Esophagus squamous epithelium (tissue), 5 donors: ENCODE data around the gene PDCD2. TPM values are rescaled to one million over a fixed set of nuclear protein-coding genes. Genes with fewer than 3 reads are reported as not detected.

Source experiments
- DNase-seq: peaks from one replicate; lab custom pipeline; 2025; lab: John Stamatoyannopoulos, UW
- H3K27ac ChIP-seq, 4 donors: fragments of 200-600 bp; sonication (generic); one replicate each; pipeline ENCODE4 v1.5.1; 2016 to 2019; ENCODE audit warnings: mild to moderate bottlenecking in 1 of 4
- H3K27me3 ChIP-seq, 4 donors: fragments of 200-600 bp; sonication (generic); 1 replicate in 3 of 4; 2 replicates in 1 of 4; pipeline versions ENCODE4 v1.5.1 to v1.6.0; 2017 to 2021; ENCODE audit warnings: antibody characterized with exemption in 1 of 4
- H3K36me3 ChIP-seq, 3 donors: fragments of 200-600 bp; sonication (generic); one replicate each; pipeline ENCODE4 v1.5.1; 2016 to 2019
- H3K4me1 ChIP-seq, 3 donors: fragments of 200-600 bp; sonication (generic); one replicate each; pipeline ENCODE4 v1.5.1; 2017 to 2019
- H3K4me3 ChIP-seq, 4 donors: fragments of 200-600 bp; sonication (generic); 1 replicate in 3 of 4; 2 replicates in 1 of 4; pipeline ENCODE4 v1.5.1; 2016 to 2019; ENCODE audit warnings: mild to moderate bottlenecking in 2 of 4, moderate library complexity in 1 of 4
- H3K9me3 ChIP-seq, 3 donors: fragments of 200-600 bp; sonication (generic); one replicate each; pipeline ENCODE4 v1.5.1; 2016 to 2019
- CTCF ChIP-seq, 6 experiments: fragments of 450-650 bp in 4 of 6; fragments of 200-600 bp in 2 of 6; sonication (generic) in 2 of 6; IDR thresholded peaks; one replicate each; pipeline ENCODE4 v1.5.1; 2016 to 2019; ENCODE audit warnings: antibody characterized with exemption in 6 of 6, mild to moderate bottlenecking in 4 of 6, moderate library complexity in 4 of 6
- POLR2A ChIP-seq, 4 donors: fragments of 450-650 bp; IDR thresholded peaks; one replicate each; pipeline ENCODE4 v1.6.1; 2017; ENCODE audit warnings: antibody characterized with exemption in 4 of 4, mild to moderate bottlenecking in 4 of 4, moderate library complexity in 3 of 4
- WGBS, 2 donors: methylation state at CpG; one replicate each; pipeline ENCODE4 v1.1.5; 2018; 5-methylcytosine and 5-hydroxymethylcytosine counted together
- intact Hi-C: fragments of 100-400 bp; cut with DNase I; formaldehyde crosslinking; loops from one replicate; pipeline ENCODE4 v1.15.0; 2022
- total RNA-seq, 4 donors: library from RNA; depleted of rRNA; stranded (reverse); fragments of >200 nt; gene quantifications; one replicate each; pipeline ENCODE4 v1.1.0, GENCODE V29; 2016
- donor health status: DM: yes; HTN: yes; CAD: no.

The PDCD2 gene
- total RNA-seq, 4 donors from 2014 or later: 41.0 to 71.3 (median 60.7) TPM

GRCh38 chr6:170554796-170555137, 29.7 kb downstream of the PDCD2 start:
- WGBS, 2 donors: 1 to 5% methylated on average over 7 of the region's 7 CpGs
- Histone ChIP-seq H3K27ac (peak overlapping the region; percentile 96 to 97 (median 97)), H3K4me3 (peak overlapping the region; percentile 73 to 93 (median 90)), H3K4me1 (peaks cover 22 to 50% (median 32%) of the 10 kb centered on the region in 3 donors), H3K9me3 (no peaks in the 10 kb centered on the region), H3K36me3 (peaks cover 0 to 36% (median 2%) of the 10 kb centered on the region in 3 donors), H3K27me3 (no peaks in the 10 kb centered on the region)
- DNase-seq: no peak
- TF ChIP-seq POLR2A (IDR thresholded peaks at IDR 0.05) (no peak), CTCF (IDR thresholded peaks at IDR 0.05) (no peak)
- intact Hi-C loops: no loop called here

- Histone ChIP-seq H3K4me1 (peaks cover 22 to 56% (median 37%) of the 10 kb centered on the region in 3 donors), H3K4me3 (peak within 1 kb of the TSS; percentile 73 to 93 (median 90)), H3K9me3 (no peaks in the 10 kb centered on the region), H3K27me3 (no peaks in the 10 kb centered on the region), H3K36me3 (peaks cover 0 to 36% (median 0%) of the 10 kb centered on the region in 3 donors), H3K27ac (peak within 1 kb of the TSS; percentile 96 to 97 (median 97))
- 0% methylated on average over 15 to 34 of the region's 51 CpGs for WGBS, 2 donors
- DNase-seq: peak; percentile 93
- TF ChIP-seq CTCF (IDR thresholded peaks at IDR 0.05) (peak in 3 of 6 experiments; percentile 7 to 26 (median 12)), POLR2A (IDR thresholded peaks at IDR 0.05) (peak in 2 of 4 donors; percentile 51 to 59)
- intact Hi-C loops: no loop called here
Measured at GRCh38 chr6:170554013-170554795, 30.2 kb downstream of the PDCD2 start, which contains the start of gene TBP. Gene TBP, plus strand, starts transcription at chr6:170554369. Its CDS starts 2,661 bp downstream, at chr6:170557030.

GRCh38 chr6:170553534-170554012, 30.9 kb downstream of the PDCD2 start:
- Histone ChIP-seq H3K4me3 (peak overlapping the region; percentile 73 to 93 (median 90)), H3K27ac (peak overlapping the region; percentile 96 to 97 (median 97)), H3K27me3 (no peaks in the 10 kb centered on the region), H3K9me3 (no peaks in the 10 kb centered on the region), H3K36me3 (peaks cover 0 to 36% (median 0%) of the 10 kb centered on the region in 3 donors), H3K4me1 (peaks cover 22 to 62% (median 38%) of the 10 kb centered on the region in 3 donors)
- intact Hi-C loops: no loop called here
- whole genome bisulfite sequencing, 2 donors: 0% methylated on average over 13 of the region's 13 CpGs
- TF ChIP-seq CTCF (IDR thresholded peaks at IDR 0.05) (no peak), POLR2A (IDR thresholded peaks at IDR 0.05) (no peak)
- DNase-seq: no peak

- H3K27ac ChIP-seq: peak within 1 kb of the TSS; percentile 96 to 97 (median 97)
- peak; percentile 69 for DNase-seq
- H3K4me1 ChIP-seq: peaks cover 22 to 64% (median 38%) of the 10 kb centered on the region in 3 donors
- TF ChIP-seq CTCF (IDR thresholded peaks at IDR 0.05) (peak in 2 of 6 experiments; percentile 3 to 7), POLR2A (IDR thresholded peaks at IDR 0.05) (peak in 3 of 4 donors; percentile 75 to 95 (median 82))
- H3K4me3 ChIP-seq: peak within 1 kb of the TSS; percentile 73 to 93 (median 90)
- H3K36me3 ChIP-seq: peaks cover 0 to 36% (median 0%) of the 10 kb centered on the region in 3 donors
- intact Hi-C loops: no loop called here
- H3K27me3 ChIP-seq: no peaks in the 10 kb centered on the region
- no peaks in the 10 kb centered on the region for H3K9me3 ChIP-seq
- 0 to 1% methylated on average over 32 to 36 of the region's 41 CpGs for WGBS, 2 donors
Measured at GRCh38 chr6:170552765-170553533, 31.5 kb downstream of the PDCD2 start, which contains the start of gene PSMB1. Gene PSMB1, minus strand, starts transcription at chr6:170553307. Its CDS starts 65 bp downstream, at chr6:170553242.
